CD8-positive, alpha-beta memory T cell (primary cell): ENCODE measurements around the gene MAP2. TPM values are rescaled to one million over a fixed set of nuclear protein-coding genes. Genes with fewer than 3 reads are reported as not detected.

Experiments used
- CTCF ChIA-PET: fragments of 350-600 bp; sonication (Branson Sonifier 250); formaldehyde crosslinking; loops from one replicate; lab custom pipeline; 2021; ENCODE audit warnings: antibody characterized with exemption; lab: Charles Lee
- POLR2A ChIA-PET: fragments of 350-600 bp; sonication (Branson Sonifier 250); formaldehyde crosslinking; loops from one replicate; lab custom pipeline; 2021; ENCODE audit warnings: antibody characterized with exemption; lab: Charles Lee
- DNase-seq, 5 donors: peaks; one replicate each; pipeline versions ENCODE4 v3.0.0 to v3.0.0-alpha.2; 2020 to 2022; ENCODE audit warnings: mixed read lengths in 1 of 5
- H3K27ac ChIP-seq: one replicate; pipeline ENCODE4 v1.7.0; 2013; ENCODE audit warnings: low read depth, mild to moderate bottlenecking, low read length, moderate library complexity
- H3K27me3 ChIP-seq: 2 replicates; pipeline ENCODE4 v1.7.0; 2013; ENCODE audit warnings: low read length, mild to moderate bottlenecking; ENCODE audit not compliant: insufficient read depth, poor library complexity, severe bottlenecking
- H3K36me3 ChIP-seq: 2 replicates; pipeline ENCODE4 v1.7.0; 2013; ENCODE audit warnings: mild to moderate bottlenecking, low read length, moderate library complexity; ENCODE audit not compliant: insufficient read depth
- H3K4me1 ChIP-seq: 2 replicates; pipeline ENCODE4 v1.7.0; 2013; ENCODE audit warnings: mild to moderate bottlenecking, low read length, moderate library complexity; ENCODE audit not compliant: insufficient read depth
- H3K4me3 ChIP-seq: 2 replicates; pipeline ENCODE4 v1.7.0; 2013; ENCODE audit warnings: mild to moderate bottlenecking, low read length
- H3K9me3 ChIP-seq: 2 replicates; pipeline ENCODE4 v1.7.0; 2013; ENCODE audit warnings: mild to moderate bottlenecking, low read length
- H3K27ac Mint-ChIP-seq, 8 donors: one replicate each; pipeline ENCODE4 v1.8.0; 2020 to 2021; ENCODE audit warnings: mixed read lengths in 8 of 8, mild to moderate bottlenecking in 6 of 8, inconsistent platforms in 3 of 8, moderate library complexity in 3 of 8
- H3K27me3 Mint-ChIP-seq, 2 donors: one replicate each; pipeline ENCODE4 v1.8.0; 2020 to 2021; ENCODE audit warnings: mixed read lengths in 2 of 2, mild to moderate bottlenecking in 1 of 2, moderate library complexity in 1 of 2
- H3K36me3 Mint-ChIP-seq, 3 donors: one replicate each; pipeline ENCODE4 v1.8.0; 2020 to 2021; ENCODE audit warnings: mixed read lengths in 3 of 3, inconsistent platforms in 1 of 3, mild to moderate bottlenecking in 1 of 3
- H3K4me1 Mint-ChIP-seq, 3 donors: one replicate each; pipeline ENCODE4 v1.8.0; 2020 to 2021; ENCODE audit warnings: mixed read lengths in 3 of 3, inconsistent platforms in 1 of 3, mild to moderate bottlenecking in 1 of 3
- H3K4me3 Mint-ChIP-seq, 7 donors: one replicate each; pipeline ENCODE4 v1.8.0; 2020 to 2021; ENCODE audit warnings: mixed read lengths in 7 of 7, mild to moderate bottlenecking in 6 of 7, moderate library complexity in 4 of 7, inconsistent platforms in 2 of 7
- H3K9me3 Mint-ChIP-seq, 5 donors: one replicate each; pipeline ENCODE4 v1.8.0; 2020 to 2022; ENCODE audit warnings: mixed read lengths in 5 of 5, mild to moderate bottlenecking in 3 of 5, moderate library complexity in 2 of 5, inconsistent platforms in 1 of 5
- polyA plus RNA-seq: library from polyadenylated mRNA; unstranded; fragments of 300-500 nt; fragmentation: Illumina TruSeq; gene quantifications from one replicate; pipeline ENCODE4 v1.2.3, GENCODE V29; 2021
- total RNA-seq, 2 experiments: library from RNA; stranded (reverse); gene quantifications; one replicate each; pipeline ENCODE4 v1.2.3, GENCODE V29; 2021

Gene MAP2
- total RNA-seq = not detected
- 0.08 TPM for polyA plus RNA-seq

- peak within 1 kb of the TSS; percentile 43 for H3K4me3 ChIP-seq
- ChIA-PET CTCF (no interaction called here), POLR2A (no interaction called here)
- Mint-ChIP-seq H3K27ac (peak within 1 kb of the TSS in 1 of 8 donors; percentile 37), H3K36me3 (no peaks in the 10 kb centered on the region), H3K4me1 (peaks cover 13 to 16% (median 15%) of the 10 kb centered on the region in 3 donors), H3K27me3 (peaks cover 8 to 27% of the 10 kb centered on the region in 2 donors), H3K4me3 (peak within 1 kb of the TSS in 6 of 7 donors; percentile 24 to 79 (median 58)), H3K9me3 (peaks cover 0 to 5% (median 2%) of the 10 kb centered on the region in 5 donors)
- no peak within 1 kb of the TSS for H3K27ac ChIP-seq
- no peaks in the 10 kb centered on the region for H3K9me3 ChIP-seq
- DNase-seq = peak in 4 of 5 donors; percentile 4 to 45 (median 39)
- no peaks in the 10 kb centered on the region for H3K27me3 ChIP-seq
- H3K36me3 ChIP-seq = no peaks in the 10 kb centered on the region
- no peaks in the 10 kb centered on the region for H3K4me1 ChIP-seq
Observed at GRCh38 chr2:209423562-209424198, at the start of gene MAP2. MAP2 (plus strand) TSS chr2:209424047; CDS start chr2:209653171, 229,124 bp downstream.

- POLR2A ChIA-PET = no interaction called here
- H3K36me3 ChIP-seq = no peaks in the 10 kb centered on the region
- H3K4me1 Mint-ChIP-seq = no peaks in the 10 kb centered on the region
- no peak overlapping the region for H3K4me3 ChIP-seq
- CTCF ChIA-PET = no interaction called here
- H3K27ac ChIP-seq = no peak overlapping the region
- no peak for DNase-seq
- H3K27me3 Mint-ChIP-seq = no peaks in the 10 kb centered on the region
- H3K27me3 ChIP-seq = no peaks in the 10 kb centered on the region
- H3K27ac Mint-ChIP-seq = no peak overlapping the region
- H3K4me3 Mint-ChIP-seq = no peak overlapping the region
- H3K9me3 Mint-ChIP-seq = peaks cover 21 to 36% (median 29%) of the 10 kb centered on the region in 5 donors
- no peaks in the 10 kb centered on the region for H3K4me1 ChIP-seq
- H3K9me3 ChIP-seq = no peaks in the 10 kb centered on the region
- no peaks in the 10 kb centered on the region for H3K36me3 Mint-ChIP-seq
Observed at GRCh38 chr2:209376686-209377085, 47.2 kb upstream of the MAP2 start.

GRCh38 chr2:209380293-209380692, 43.6 kb upstream of the MAP2 start:
- ChIA-PET CTCF (no interaction called here), POLR2A (no interaction called here)
- H3K27me3 Mint-ChIP-seq = no peaks in the 10 kb centered on the region
- DNase-seq = no peak
- no peaks in the 10 kb centered on the region for H3K36me3 Mint-ChIP-seq
- no peak overlapping the region for H3K27ac Mint-ChIP-seq
- H3K4me3 Mint-ChIP-seq = no peak overlapping the region
- H3K4me3 ChIP-seq = no peak overlapping the region
- H3K4me1 ChIP-seq = no peaks in the 10 kb centered on the region
- H3K4me1 Mint-ChIP-seq = no peaks in the 10 kb centered on the region
- no peaks in the 10 kb centered on the region for H3K36me3 ChIP-seq
- H3K27me3 ChIP-seq = no peaks in the 10 kb centered on the region
- peaks cover 7 to 28% (median 12%) of the 10 kb centered on the region in 5 donors for H3K9me3 Mint-ChIP-seq
- no peaks in the 10 kb centered on the region for H3K9me3 ChIP-seq
- no peak overlapping the region for H3K27ac ChIP-seq

GRCh38 chr2:209381091-209381490, 42.8 kb upstream of the MAP2 start:
- Mint-ChIP-seq H3K27ac (no peak overlapping the region), H3K27me3 (no peaks in the 10 kb centered on the region), H3K36me3 (no peaks in the 10 kb centered on the region), H3K4me1 (no peaks in the 10 kb centered on the region), H3K4me3 (no peak overlapping the region), H3K9me3 (peaks cover 4 to 20% (median 5%) of the 10 kb centered on the region in 5 donors)
- CTCF ChIA-PET = no interaction called here
- DNase-seq = no peak
- H3K36me3 ChIP-seq = no peaks in the 10 kb centered on the region
- H3K27ac ChIP-seq = no peak overlapping the region
- no peaks in the 10 kb centered on the region for H3K27me3 ChIP-seq
- H3K9me3 ChIP-seq = no peaks in the 10 kb centered on the region
- H3K4me3 ChIP-seq = no peak overlapping the region
- H3K4me1 ChIP-seq = no peaks in the 10 kb centered on the region
- POLR2A ChIA-PET = no interaction called here

GRCh38 chr2:209382775-209383174, 41.1 kb upstream of the MAP2 start:
- Mint-ChIP-seq H3K27ac (no peak overlapping the region), H3K27me3 (no peaks in the 10 kb centered on the region), H3K36me3 (no peaks in the 10 kb centered on the region), H3K4me1 (no peaks in the 10 kb centered on the region), H3K4me3 (no peak overlapping the region), H3K9me3 (peaks cover 0 to 7% (median 3%) of the 10 kb centered on the region in 5 donors)
- no peaks in the 10 kb centered on the region for H3K4me1 ChIP-seq
- no peaks in the 10 kb centered on the region for H3K36me3 ChIP-seq
- H3K27ac ChIP-seq = no peak overlapping the region
- H3K9me3 ChIP-seq = no peaks in the 10 kb centered on the region
- no peak for DNase-seq
- POLR2A ChIA-PET = no interaction called here
- no peak overlapping the region for H3K4me3 ChIP-seq
- no peaks in the 10 kb centered on the region for H3K27me3 ChIP-seq
- CTCF ChIA-PET = no interaction called here

GRCh38 chr2:209383212-209383611, 40.6 kb upstream of the MAP2 start:
- no peak overlapping the region for H3K27ac ChIP-seq
- DNase-seq = no peak
- no peaks in the 10 kb centered on the region for H3K27me3 ChIP-seq
- no peaks in the 10 kb centered on the region for H3K4me1 ChIP-seq
- Mint-ChIP-seq H3K36me3 (no peaks in the 10 kb centered on the region), H3K27ac (no peak overlapping the region), H3K9me3 (peaks cover 0 to 7% (median 3%) of the 10 kb centered on the region in 5 donors), H3K4me1 (no peaks in the 10 kb centered on the region), H3K27me3 (no peaks in the 10 kb centered on the region), H3K4me3 (no peak overlapping the region)
- H3K4me3 ChIP-seq = no peak overlapping the region
- no peaks in the 10 kb centered on the region for H3K36me3 ChIP-seq
- ChIA-PET CTCF (no interaction called here), POLR2A (no interaction called here)
- H3K9me3 ChIP-seq = no peaks in the 10 kb centered on the region

- peaks cover 0 to 1% of the 10 kb centered on the region in 2 donors for H3K27me3 Mint-ChIP-seq
- no peaks in the 10 kb centered on the region for H3K36me3 ChIP-seq
- POLR2A ChIA-PET = no interaction called here
- no peak overlapping the region for H3K4me3 ChIP-seq
- H3K27ac ChIP-seq = no peak overlapping the region
- CTCF ChIA-PET = no interaction called here
- H3K4me1 ChIP-seq = no peaks in the 10 kb centered on the region
- H3K9me3 Mint-ChIP-seq = peaks cover 0 to 7% (median 0%) of the 10 kb centered on the region in 5 donors
- H3K9me3 ChIP-seq = no peaks in the 10 kb centered on the region
- H3K27me3 ChIP-seq = no peaks in the 10 kb centered on the region
- no peak overlapping the region for H3K4me3 Mint-ChIP-seq
- no peaks in the 10 kb centered on the region for H3K36me3 Mint-ChIP-seq
- H3K27ac Mint-ChIP-seq = no peak overlapping the region
- H3K4me1 Mint-ChIP-seq = no peaks in the 10 kb centered on the region
- peak in 1 of 5 donors; percentile 43 for DNase-seq
Observed at GRCh38 chr2:209387389-209387788, 36.5 kb upstream of the MAP2 start.

GRCh38 chr2:209388446-209389037, 35.3 kb upstream of the MAP2 start:
- Histone ChIP-seq H3K4me3 (no peak overlapping the region), H3K4me1 (no peaks in the 10 kb centered on the region), H3K27me3 (no peaks in the 10 kb centered on the region), H3K27ac (no peak overlapping the region), H3K36me3 (no peaks in the 10 kb centered on the region), H3K9me3 (no peaks in the 10 kb centered on the region)
- H3K4me1 Mint-ChIP-seq = no peaks in the 10 kb centered on the region
- DNase-seq = no peak
- H3K36me3 Mint-ChIP-seq = no peaks in the 10 kb centered on the region
- no peaks in the 10 kb centered on the region for H3K9me3 Mint-ChIP-seq
- peaks cover 0 to 1% of the 10 kb centered on the region in 2 donors for H3K27me3 Mint-ChIP-seq
- POLR2A ChIA-PET = no interaction called here
- H3K4me3 Mint-ChIP-seq = no peak overlapping the region
- CTCF ChIA-PET = no interaction called here
- no peak overlapping the region for H3K27ac Mint-ChIP-seq
